Neuronal stem cell (in vitro differentiated cells): ENCODE results near the gene ANKRD33B.

ENCODE experiments used
- DNase-seq: peaks from one replicate; pipeline ENCODE4 v3.0.0-alpha.2; 2013; ENCODE audit warnings: low spot score
- H2AFZ ChIP-seq: one replicate; pipeline ENCODE4 v1.6.1; 2013; ENCODE audit warnings: mild to moderate bottlenecking, low read length, inconsistent platforms
- H2AK5ac ChIP-seq: 2 replicates; pipeline ENCODE4 v1.6.1; 2013; ENCODE audit warnings: low read depth, mild to moderate bottlenecking, inconsistent platforms, low read length, moderate library complexity, mixed read lengths
- H2BK120ac ChIP-seq: 2 replicates; pipeline ENCODE4 v1.6.1; 2013; ENCODE audit warnings: low read depth, mild to moderate bottlenecking, inconsistent platforms, low read length, moderate library complexity, mixed read lengths
- H2BK12ac ChIP-seq: one replicate; pipeline ENCODE4 v1.6.1; 2013; ENCODE audit warnings: low read length, inconsistent platforms
- H2BK15ac ChIP-seq: 2 replicates; pipeline ENCODE4 v1.6.1; 2013; ENCODE audit warnings: mild to moderate bottlenecking, low read length, inconsistent platforms, mixed read lengths
- H2BK5ac ChIP-seq: one replicate; pipeline ENCODE4 v1.6.1; 2013; ENCODE audit warnings: inconsistent platforms, mild to moderate bottlenecking, low read length, moderate library complexity
- H3K14ac ChIP-seq: one replicate; pipeline ENCODE4 v1.6.1; 2013; ENCODE audit warnings: low read length, inconsistent platforms
- H3K18ac ChIP-seq: 2 replicates; pipeline ENCODE4 v1.6.1; 2013; ENCODE audit warnings: low read length, inconsistent platforms
- H3K23ac ChIP-seq: 2 replicates; pipeline ENCODE4 v1.6.1; 2013; ENCODE audit warnings: low read depth, mild to moderate bottlenecking, mixed read lengths, low read length, inconsistent platforms; ENCODE audit not compliant: poor library complexity
- H3K27ac ChIP-seq: replicated peaks from 3 replicates; pipeline ENCODE4 v1.5.1; 2013; ENCODE audit warnings: low read length, inconsistent platforms
- H3K27me3 ChIP-seq, 3 experiments: 2 replicates each; pipeline ENCODE4 v1.6.1; 2013; ENCODE audit warnings: low read length in 3 of 3, mild to moderate bottlenecking in 2 of 3, inconsistent platforms in 1 of 3, low read depth in 1 of 3, mixed read lengths in 1 of 3, moderate library complexity in 1 of 3; ENCODE audit not compliant: control insufficient read depth in 3 of 3, insufficient read depth in 3 of 3
- H3K36me3 ChIP-seq, 2 donors: replicated peaks in 1 of 2; 2 replicates each; pipeline ENCODE4 v1.6.1; 2013; ENCODE audit warnings: low read length in 2 of 2; ENCODE audit not compliant: control insufficient read depth in 2 of 2, insufficient read depth in 2 of 2
- H3K4ac ChIP-seq: 2 replicates; pipeline ENCODE4 v1.6.1; 2013; ENCODE audit warnings: inconsistent platforms, mild to moderate bottlenecking, low read length, moderate library complexity
- H3K4me1 ChIP-seq, 2 donors: 1 replicate in 1 of 2; 2 replicates in 1 of 2; pipeline ENCODE4 v1.6.1; 2013; ENCODE audit warnings: low read length in 2 of 2, low read depth in 1 of 2; ENCODE audit not compliant: control insufficient read depth in 2 of 2, insufficient read depth in 1 of 2
- H3K4me2 ChIP-seq: one replicate; pipeline ENCODE4 v1.6.1; 2013; ENCODE audit warnings: mild to moderate bottlenecking, low read length, inconsistent platforms; ENCODE audit not compliant: insufficient read depth, poor library complexity, severe bottlenecking
- H3K4me3 ChIP-seq, 2 donors: 2 replicates each; pipeline ENCODE4 v1.5.1; 2013; ENCODE audit warnings: low read length in 2 of 2, mild to moderate bottlenecking in 2 of 2, inconsistent platforms in 1 of 2, moderate library complexity in 1 of 2
- H3K79me1 ChIP-seq: one replicate; pipeline ENCODE4 v1.6.1; 2013; ENCODE audit warnings: low read depth, mild to moderate bottlenecking, inconsistent platforms, low read length, moderate library complexity
- H3K9ac ChIP-seq: one replicate; pipeline ENCODE4 v1.6.1; 2013; ENCODE audit warnings: mild to moderate bottlenecking, low read depth, low read length, inconsistent platforms; ENCODE audit not compliant: poor library complexity
- H3K9me3 ChIP-seq, 2 donors: replicated peaks in 1 of 2; 2 replicates each; pipeline versions ENCODE3 to v1.6.1; 2013; ENCODE audit warnings: low read length in 2 of 2, mild to moderate bottlenecking in 2 of 2, inconsistent platforms in 1 of 2, low read depth in 1 of 2, mixed read lengths in 1 of 2, moderate library complexity in 1 of 2; ENCODE audit not compliant: control insufficient read depth in 2 of 2, insufficient read depth in 1 of 2
- H4K8ac ChIP-seq: one replicate; pipeline ENCODE4 v1.6.1; 2013; ENCODE audit warnings: low read depth, mild to moderate bottlenecking, inconsistent platforms, low read length, moderate library complexity
- H4K91ac ChIP-seq: one replicate; pipeline ENCODE4 v1.6.1; 2013; ENCODE audit warnings: low read length, low read depth, mild to moderate bottlenecking, inconsistent platforms; ENCODE audit not compliant: poor library complexity
- WGBS, 2 donors: extraction: QIAGEN DNeasy Blood & Tissue Kit; methylation state at CpG; one replicate each; pipeline ENCODE4 v1.1.7; 2013; ENCODE audit warnings: missing lambda C conversion rate in 2 of 2, mixed read lengths in 1 of 2; ENCODE audit not compliant: insufficient read length in 2 of 2, insufficient replicate concordance in 1 of 2; ENCODE audit errors: extremely low coverage in 2 of 2; 5-methylcytosine and 5-hydroxymethylcytosine counted together

Gene ANKRD33B

GRCh38 chr5:10588109-10588775, 24.4 kb downstream of the ANKRD33B start:
- no peak overlapping the region for H2BK5ac ChIP-seq
- no peaks in the 10 kb centered on the region for H3K9me3 ChIP-seq
- no peak overlapping the region for H3K23ac ChIP-seq
- H3K14ac ChIP-seq = no peak overlapping the region
- no peak overlapping the region for H3K27ac ChIP-seq
- no peak overlapping the region for H3K4me3 ChIP-seq
- H2BK15ac ChIP-seq = no peak overlapping the region
- no peak overlapping the region for H4K91ac ChIP-seq
- H3K18ac ChIP-seq = no peak overlapping the region
- no peak overlapping the region for H3K4ac ChIP-seq
- no peaks in the 10 kb centered on the region for H3K79me1 ChIP-seq
- no peak overlapping the region for H2BK12ac ChIP-seq
- no peak overlapping the region for H3K9ac ChIP-seq
- no peak overlapping the region for H4K8ac ChIP-seq
- no peak overlapping the region for H2AFZ ChIP-seq
- peaks cover 8 to 13% of the 10 kb centered on the region in 2 donors for H3K4me1 ChIP-seq
- H2BK120ac ChIP-seq = no peak overlapping the region
- no peaks in the 10 kb centered on the region for H3K27me3 ChIP-seq
- DNase-seq = no peak
- H2AK5ac ChIP-seq = no peak overlapping the region
- H3K36me3 ChIP-seq = no peaks in the 10 kb centered on the region
- H3K4me2 ChIP-seq = no peak overlapping the region
- no CpG with 5 or more reads among the region's 8 CpGs for WGBS, 2 donors

GRCh38 chr5:10588779-10589447, 25.0 kb downstream of the ANKRD33B start:
- no peak overlapping the region for H2AK5ac ChIP-seq
- peaks cover 8 to 13% of the 10 kb centered on the region in 2 donors for H3K4me1 ChIP-seq
- H3K36me3 ChIP-seq = no peaks in the 10 kb centered on the region
- H3K27me3 ChIP-seq = no peaks in the 10 kb centered on the region
- H3K4me2 ChIP-seq = no peak overlapping the region
- H3K18ac ChIP-seq = no peak overlapping the region
- H3K23ac ChIP-seq = no peak overlapping the region
- no peak overlapping the region for H3K14ac ChIP-seq
- no peak overlapping the region for H3K4me3 ChIP-seq
- no peak overlapping the region for H3K4ac ChIP-seq
- no peak overlapping the region for H4K91ac ChIP-seq
- H3K9me3 ChIP-seq = no peaks in the 10 kb centered on the region
- H3K79me1 ChIP-seq = no peaks in the 10 kb centered on the region
- H2BK5ac ChIP-seq = no peak overlapping the region
- H2AFZ ChIP-seq = no peak overlapping the region
- no peak overlapping the region for H4K8ac ChIP-seq
- no peak overlapping the region for H3K27ac ChIP-seq
- no peak for DNase-seq
- WGBS, 2 donors = no CpG with 5 or more reads among the region's 11 CpGs
- no peak overlapping the region for H2BK120ac ChIP-seq
- no peak overlapping the region for H2BK15ac ChIP-seq
- no peak overlapping the region for H3K9ac ChIP-seq
- H2BK12ac ChIP-seq = no peak overlapping the region

GRCh38 chr5:10590226-10590999, 26.5 kb downstream of the ANKRD33B start:
- no peak overlapping the region for H3K4me3 ChIP-seq
- no peak overlapping the region for H3K18ac ChIP-seq
- H3K36me3 ChIP-seq = no peaks in the 10 kb centered on the region
- no peak overlapping the region for H2BK15ac ChIP-seq
- H3K23ac ChIP-seq = no peak overlapping the region
- H3K9ac ChIP-seq = no peak overlapping the region
- H4K91ac ChIP-seq = no peak overlapping the region
- no peak for DNase-seq
- no peak overlapping the region for H3K4ac ChIP-seq
- H3K79me1 ChIP-seq = no peaks in the 10 kb centered on the region
- no peak overlapping the region for H3K14ac ChIP-seq
- no peaks in the 10 kb centered on the region for H3K9me3 ChIP-seq
- H2BK12ac ChIP-seq = no peak overlapping the region
- no peak overlapping the region for H4K8ac ChIP-seq
- no peaks in the 10 kb centered on the region for H3K27me3 ChIP-seq
- no peak overlapping the region for H3K27ac ChIP-seq
- H2BK5ac ChIP-seq = no peak overlapping the region
- H2AK5ac ChIP-seq = no peak overlapping the region
- no peak overlapping the region for H3K4me2 ChIP-seq
- no CpG with 5 or more reads among the region's 13 CpGs for WGBS, 2 donors
- no peak overlapping the region for H2AFZ ChIP-seq
- H3K4me1 ChIP-seq = peaks cover 8 to 13% of the 10 kb centered on the region in 2 donors
- H2BK120ac ChIP-seq = no peak overlapping the region

GRCh38 chr5:10591159-10591558, 27.3 kb downstream of the ANKRD33B start:
- H2AK5ac ChIP-seq = no peak overlapping the region
- no peaks in the 10 kb centered on the region for H3K36me3 ChIP-seq
- H3K14ac ChIP-seq = no peak overlapping the region
- H2BK5ac ChIP-seq = no peak overlapping the region
- H3K4ac ChIP-seq = no peak overlapping the region
- no peak overlapping the region for H4K91ac ChIP-seq
- H3K4me1 ChIP-seq = peaks cover 5 to 13% of the 10 kb centered on the region in 2 donors
- H2BK15ac ChIP-seq = no peak overlapping the region
- H3K27ac ChIP-seq = no peak overlapping the region
- no peak overlapping the region for H2BK12ac ChIP-seq
- H4K8ac ChIP-seq = no peak overlapping the region
- no peak for DNase-seq
- H3K23ac ChIP-seq = no peak overlapping the region
- H3K9ac ChIP-seq = no peak overlapping the region
- no peak overlapping the region for H2AFZ ChIP-seq
- H3K79me1 ChIP-seq = no peaks in the 10 kb centered on the region
- H3K18ac ChIP-seq = no peak overlapping the region
- H2BK120ac ChIP-seq = no peak overlapping the region
- no peak overlapping the region for H3K4me3 ChIP-seq
- WGBS, 2 donors = no CpG with 5 or more reads among the region's 6 CpGs
- H3K27me3 ChIP-seq = no peaks in the 10 kb centered on the region
- H3K4me2 ChIP-seq = no peak overlapping the region
- H3K9me3 ChIP-seq = no peaks in the 10 kb centered on the region
